Mucosa of descending colon (tissue), 3 donors: ENCODE measurements around the gene PXK. TPM values are rescaled to one million over a fixed set of nuclear protein-coding genes. Genes with fewer than 3 reads are reported as not detected.
A peak's percentile ranks its signal among the peaks of the same experiment; 100 is the strongest.

Experiments
- ATAC-seq: fragments of 200-7000 bp; cut with Tn5 transposase; one replicate; pipeline ENCODE4 v1.9.1; 2020; ENCODE audit warnings: mild to moderate bottlenecking, moderate library complexity
- DNase-seq, 3 donors: peaks; one replicate each; pipeline ENCODE4 v3.0.0-alpha.2; 2020
- H3K36me3 ChIP-seq: fragments of 200-600 bp; one replicate; pipeline ENCODE4 v1.8.0; 2021; ENCODE audit warnings: low read depth, mild to moderate bottlenecking
- H3K4me1 ChIP-seq: fragments of 200-600 bp; one replicate; pipeline ENCODE4 v1.8.0; 2021; ENCODE audit warnings: low read depth, mild to moderate bottlenecking
- H3K4me3 ChIP-seq: fragments of 200-600 bp; one replicate; pipeline ENCODE4 v1.8.0; 2021; ENCODE audit warnings: mild to moderate bottlenecking
- H3K9me3 ChIP-seq: fragments of 200-600 bp; one replicate; pipeline ENCODE4 v1.8.0; 2021; ENCODE audit warnings: mild to moderate bottlenecking
- CTCF ChIP-seq: fragments of 200-600 bp; IDR thresholded peaks from one replicate; pipeline ENCODE4 v1.8.0; 2022; ENCODE audit warnings: antibody characterized with exemption, mild to moderate bottlenecking
- intact Hi-C, 2 donors: fragments of 100-400 bp; cut with DNase I in 1 of 2; cut with micrococcal nuclease in 1 of 2; formaldehyde crosslinking; loops; one replicate each; pipeline versions ENCODE4 v1.11.0 to v1.11.1; 2022; cut with DNase I, micrococcal nuclease
- total RNA-seq, 3 donors: library from RNA; stranded (reverse); fragmentation: NEBNext Ultra II Directional in 2 of 3; extraction: Animal tissue kit (Norgen Biotek cat#: 25700) in 2 of 3; gene quantifications; one replicate each; pipeline versions ENCODE4 v1.2.1 to v1.2.4, GENCODE V29; 2021 to 2023
- donor health status: DM: no; HTN: no; CAD: no; lungs with moderate emphysema.
- donor health status: DM: no; HTN: no; CAD: no.
- donor health status: DM: no; HTN: yes; CAD: no.

The PXK gene
- total RNA-seq, 3 donors from 2014 or later = 14.5 to 33.4 (median 19.5) TPM

- no peaks in the 10 kb centered on the region for H3K4me1 ChIP-seq
- ATAC-seq = no peak
- H3K36me3 ChIP-seq = no peaks in the 10 kb centered on the region
- no peaks in the 10 kb centered on the region for H3K9me3 ChIP-seq
- intact Hi-C loops = no loop called here
- TF ChIP-seq CTCF = no peak
- H3K4me3 ChIP-seq = no peak overlapping the region
- no peak for DNase-seq
Observed at GRCh38 chr3:58351920-58352319, 19.2 kb downstream of the PXK start.

GRCh38 chr3:58352626-58353025 is 19.9 kb downstream of the PXK start:
- H3K4me1 ChIP-seq = no peaks in the 10 kb centered on the region

GRCh38 chr3:58353722-58354553 is 21.2 kb downstream of the PXK start:
- Histone ChIP-seq H3K9me3 (no peaks in the 10 kb centered on the region), H3K4me3 (no peak overlapping the region), H3K36me3 (no peaks in the 10 kb centered on the region), H3K4me1 (no peaks in the 10 kb centered on the region)
- ATAC-seq (peak; percentile 46), DNase-seq (no peak)
- TF ChIP-seq CTCF = no peak
- intact Hi-C loops = no loop called here

More at GRCh38 chr3:58352626-58353025, 19.9 kb downstream of the PXK start:
- Histone ChIP-seq H3K9me3 (no peaks in the 10 kb centered on the region), H3K4me3 (no peak overlapping the region), H3K36me3 (no peaks in the 10 kb centered on the region)
- intact Hi-C loops = no loop called here
- no peak for TF ChIP-seq CTCF
- ATAC-seq (no peak), DNase-seq (no peak)

- Histone ChIP-seq H3K9me3 (no peaks in the 10 kb centered on the region), H3K4me3 (no peak overlapping the region), H3K4me1 (no peaks in the 10 kb centered on the region), H3K36me3 (no peaks in the 10 kb centered on the region)
- no peak for TF ChIP-seq CTCF
- ATAC-seq (peak; percentile 42), DNase-seq (no peak)
- intact Hi-C loops = no loop called here
Observed at GRCh38 chr3:58355179-58355578, 22.5 kb downstream of the PXK start.

GRCh38 chr3:58356054-58356453 is 23.4 kb downstream of the PXK start:
- DNase-seq (no peak), ATAC-seq (peak; percentile 49)
- intact Hi-C loops = no loop called here
- Histone ChIP-seq H3K36me3 (no peaks in the 10 kb centered on the region), H3K9me3 (no peaks in the 10 kb centered on the region), H3K4me1 (no peaks in the 10 kb centered on the region), H3K4me3 (no peak overlapping the region)
- TF ChIP-seq CTCF = no peak
